Coronary artery (tissue), 2 donors: ENCODE measurements around the gene TNIP1.

ENCODE experiments used
- DNase-seq: peaks from one replicate; pipeline ENCODE4 v3.0.0-alpha.2; 2017; ENCODE audit warnings: low spot score
- H3K27ac ChIP-seq, 2 donors: fragments of 200-600 bp; sonication (generic); one replicate each; pipeline ENCODE4 v1.5.1; 2016 to 2019
- H3K4me3 ChIP-seq: fragments of 200-600 bp; sonication (generic); 2 replicates; pipeline ENCODE4 v1.5.1; 2016; ENCODE audit warnings: mild to moderate bottlenecking, moderate library complexity
- TF ChIP-seq, protein P1 (sequence below): fragments of 200-600 bp; sonication (generic); IDR thresholded peaks from one replicate; pipeline ENCODE4 v1.5.1; 2019; ENCODE audit warnings: antibody characterized with exemption

TNIP1 gene

DNA sequence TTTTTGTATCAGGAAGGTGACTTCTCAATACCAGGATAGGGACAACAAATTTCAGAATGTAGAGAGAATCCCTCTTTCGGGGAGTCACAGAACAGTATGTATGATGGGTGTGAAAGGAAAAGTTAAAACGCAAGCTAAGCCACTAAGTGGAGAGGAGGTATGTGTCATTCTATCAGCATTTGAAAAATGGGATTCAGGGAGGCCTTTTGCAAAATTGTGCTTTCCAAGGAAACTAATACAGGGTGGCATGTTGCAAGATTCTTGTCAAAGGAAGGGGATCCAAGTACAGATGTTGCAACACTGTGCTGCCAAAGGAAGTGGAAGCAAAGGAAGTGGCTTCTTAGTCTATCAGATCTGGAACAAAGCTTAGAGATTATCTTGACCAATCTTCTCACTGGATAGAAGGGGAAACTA lies 12.6 kb upstream of the TNIP1 start:
- no peak for DNase-seq
- Histone ChIP-seq H3K4me3 (no peak overlapping the region), H3K27ac (peak overlapping the region; percentile 35 to 85)
- TF ChIP-seq, protein P1, sequence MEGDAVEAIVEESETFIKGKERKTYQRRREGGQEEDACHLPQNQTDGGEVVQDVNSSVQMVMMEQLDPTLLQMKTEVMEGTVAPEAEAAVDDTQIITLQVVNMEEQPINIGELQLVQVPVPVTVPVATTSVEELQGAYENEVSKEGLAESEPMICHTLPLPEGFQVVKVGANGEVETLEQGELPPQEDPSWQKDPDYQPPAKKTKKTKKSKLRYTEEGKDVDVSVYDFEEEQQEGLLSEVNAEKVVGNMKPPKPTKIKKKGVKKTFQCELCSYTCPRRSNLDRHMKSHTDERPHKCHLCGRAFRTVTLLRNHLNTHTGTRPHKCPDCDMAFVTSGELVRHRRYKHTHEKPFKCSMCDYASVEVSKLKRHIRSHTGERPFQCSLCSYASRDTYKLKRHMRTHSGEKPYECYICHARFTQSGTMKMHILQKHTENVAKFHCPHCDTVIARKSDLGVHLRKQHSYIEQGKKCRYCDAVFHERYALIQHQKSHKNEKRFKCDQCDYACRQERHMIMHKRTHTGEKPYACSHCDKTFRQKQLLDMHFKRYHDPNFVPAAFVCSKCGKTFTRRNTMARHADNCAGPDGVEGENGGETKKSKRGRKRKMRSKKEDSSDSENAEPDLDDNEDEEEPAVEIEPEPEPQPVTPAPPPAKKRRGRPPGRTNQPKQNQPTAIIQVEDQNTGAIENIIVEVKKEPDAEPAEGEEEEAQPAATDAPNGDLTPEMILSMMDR, result no peak

DNA sequence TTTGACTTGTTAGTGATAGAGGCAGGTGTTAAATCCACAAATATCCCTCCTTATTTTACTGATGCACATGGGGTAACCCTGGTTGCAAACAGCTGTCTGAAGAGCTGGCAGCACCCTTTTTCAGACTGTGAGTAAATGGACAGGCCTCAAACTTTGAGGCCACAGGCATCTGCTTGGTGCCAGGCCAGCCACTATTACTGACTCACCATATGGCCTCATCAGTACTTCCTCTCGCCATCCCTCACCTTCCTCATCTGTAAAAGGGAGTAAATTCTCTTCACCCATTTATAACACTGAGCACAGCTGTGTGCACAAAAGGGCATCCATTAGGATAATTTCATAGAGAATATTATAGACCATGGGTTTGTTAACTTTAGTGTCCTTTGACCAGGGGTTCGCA lies 11.9 kb upstream of the TNIP1 start:
- DNase-seq, result no peak
- H3K27ac ChIP-seq, result peak overlapping the region in 1 of 2 donors; percentile 56
- no peak overlapping the region for H3K4me3 ChIP-seq
- TF ChIP-seq, protein P1, result no peak

GRCh38 chr5:151089726-151090125 lies 8.9 kb upstream of the TNIP1 start:
- H3K27ac ChIP-seq, result no peak overlapping the region
- DNase-seq, result no peak
- no peak overlapping the region for H3K4me3 ChIP-seq
- TF ChIP-seq, protein P1, result no peak

- TF ChIP-seq, protein P1, result no peak
- Histone ChIP-seq H3K4me3 (no peak overlapping the region), H3K27ac (no peak overlapping the region)
- DNase-seq, result no peak
These were observed 8.2 kb upstream of the TNIP1 start for GRCh38 chr5:151088986-151089385.

DNA sequence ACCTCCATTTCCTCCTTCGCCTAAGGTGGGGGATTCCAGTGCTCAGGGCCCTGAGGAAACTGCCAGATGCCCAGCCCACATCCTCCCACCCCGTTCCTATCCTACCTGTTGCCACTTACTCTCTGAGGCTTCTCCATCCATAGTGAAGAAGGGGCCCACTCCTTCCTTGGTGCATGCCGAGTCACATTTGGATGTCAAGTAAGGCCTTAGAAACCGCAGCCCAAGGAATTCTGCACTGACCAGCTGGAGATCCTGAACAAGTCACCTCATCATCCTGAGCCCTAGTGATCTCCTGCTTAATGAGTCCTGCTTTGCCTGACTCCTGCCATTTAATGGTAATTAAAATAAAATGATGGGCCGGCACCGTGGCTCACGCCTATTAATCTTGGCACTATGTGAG lies 6.7 kb upstream of the TNIP1 start:
- H3K4me3 ChIP-seq, result no peak overlapping the region
- DNase-seq, result no peak
- H3K27ac ChIP-seq, result no peak overlapping the region
- TF ChIP-seq, protein P1, result no peak

GRCh38 chr5:151086905-151087360 lies 6.1 kb upstream of the TNIP1 start:
- H3K4me3 ChIP-seq, result no peak overlapping the region
- peak overlapping the region; percentile 48 to 64 for H3K27ac ChIP-seq
- no peak for DNase-seq
- TF ChIP-seq, protein P1, result no peak

GRCh38 chr5:151086192-151086869 lies 5.5 kb upstream of the TNIP1 start:
- peak overlapping the region; percentile 48 to 64 for H3K27ac ChIP-seq
- no peak for DNase-seq
- TF ChIP-seq, protein P1, result no peak
- H3K4me3 ChIP-seq, result no peak overlapping the region
